ENCODE results near the gene CSNK1D. TPM values are rescaled to one million over a fixed set of nuclear protein-coding genes. Genes with fewer than 3 reads are reported as not detected.

Gene CSNK1D
- total RNA-seq, 1 donor from 2014 or later, result 170 TPM

- DNase-seq (ENCODE audit: low spot score), result no peak
Observed at GRCh38 chr17:82295472-82295814, 21.9 kb upstream of the CSNK1D start.

DNA sequence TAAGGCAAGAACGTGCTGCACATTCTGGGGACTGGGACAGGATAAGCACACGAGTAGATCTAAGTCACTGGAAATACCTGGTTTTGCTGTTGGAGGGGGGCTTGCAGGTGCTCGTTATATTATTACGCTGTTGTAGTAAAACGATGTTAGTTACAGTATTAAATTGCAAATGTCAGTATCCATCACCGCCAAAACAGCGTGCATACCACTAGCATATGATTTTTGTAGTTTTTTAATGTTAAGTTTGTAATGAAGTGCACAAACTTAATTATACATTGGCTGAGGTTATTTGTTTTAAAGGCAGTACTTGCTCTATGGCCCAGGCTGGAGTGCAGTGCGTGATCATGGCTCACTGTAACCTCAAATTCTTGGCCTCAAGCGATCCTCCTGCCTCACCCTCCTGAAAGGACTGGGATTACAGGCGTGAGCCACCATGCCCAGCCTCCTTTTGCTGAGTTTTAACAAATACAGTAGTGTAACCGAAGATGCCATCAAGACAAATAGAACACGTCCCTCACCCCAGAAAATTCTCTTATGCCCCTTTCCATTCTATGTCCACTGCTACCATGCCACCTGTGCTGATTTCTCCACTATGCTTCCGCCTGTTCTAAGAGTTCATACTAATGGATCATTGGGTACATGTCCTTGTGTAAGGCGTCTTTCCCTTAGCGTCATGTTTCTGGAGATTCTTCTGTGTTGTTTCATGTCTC, 20.7 kb upstream of the CSNK1D start:
- no peak for DNase-seq (ENCODE audit: low spot score)

DNA sequence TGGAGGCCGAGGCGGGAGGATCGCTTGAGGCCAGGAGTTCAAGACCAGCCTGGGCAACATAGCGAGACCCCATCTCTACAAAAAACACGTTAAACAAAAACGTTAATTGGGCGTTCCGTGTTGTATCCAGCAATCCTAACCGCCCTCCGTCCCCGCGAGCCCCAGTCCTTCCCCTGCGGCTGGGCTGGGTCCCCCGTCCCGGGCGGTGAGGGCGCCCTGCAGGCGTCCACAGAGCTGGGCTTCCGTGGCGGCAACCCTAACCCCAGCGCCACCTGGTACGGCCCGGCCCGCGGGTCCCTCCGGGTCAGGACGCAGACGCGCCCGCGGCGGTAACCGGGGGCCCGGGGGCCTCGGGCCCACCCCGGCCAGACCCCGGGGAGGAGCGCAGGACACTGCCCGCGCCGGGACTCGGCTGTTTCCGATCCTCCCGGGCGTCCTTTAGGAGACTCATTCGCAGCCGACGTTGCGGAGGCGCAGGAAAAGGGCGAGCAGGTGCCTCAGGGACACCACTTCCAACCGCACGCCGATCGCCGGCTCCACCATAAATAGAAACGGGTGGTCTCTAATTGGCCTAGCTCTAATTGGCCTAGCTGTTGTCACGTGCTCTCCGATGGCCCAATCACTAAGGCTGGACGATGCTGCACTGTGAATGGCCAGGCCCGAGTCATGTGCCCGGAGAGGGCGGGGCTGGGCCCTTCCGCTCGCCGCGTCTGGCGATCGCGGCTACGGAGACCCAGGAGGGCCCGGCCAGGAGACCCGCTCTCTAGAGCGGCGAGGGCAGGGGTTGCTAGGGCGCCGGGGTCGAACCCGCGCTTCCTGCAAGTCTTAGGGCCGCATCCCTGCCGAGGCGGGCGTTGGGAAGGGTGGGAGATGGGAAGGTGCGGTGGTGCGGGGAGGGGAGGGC, 19.0 kb upstream of the CSNK1D start:
- peak; percentile 96 for DNase-seq (ENCODE audit: low spot score)

- DNase-seq (ENCODE audit: low spot score), result no peak
Observed at GRCh38 chr17:82291582-82292250, 18.2 kb upstream of the CSNK1D start.

DNA sequence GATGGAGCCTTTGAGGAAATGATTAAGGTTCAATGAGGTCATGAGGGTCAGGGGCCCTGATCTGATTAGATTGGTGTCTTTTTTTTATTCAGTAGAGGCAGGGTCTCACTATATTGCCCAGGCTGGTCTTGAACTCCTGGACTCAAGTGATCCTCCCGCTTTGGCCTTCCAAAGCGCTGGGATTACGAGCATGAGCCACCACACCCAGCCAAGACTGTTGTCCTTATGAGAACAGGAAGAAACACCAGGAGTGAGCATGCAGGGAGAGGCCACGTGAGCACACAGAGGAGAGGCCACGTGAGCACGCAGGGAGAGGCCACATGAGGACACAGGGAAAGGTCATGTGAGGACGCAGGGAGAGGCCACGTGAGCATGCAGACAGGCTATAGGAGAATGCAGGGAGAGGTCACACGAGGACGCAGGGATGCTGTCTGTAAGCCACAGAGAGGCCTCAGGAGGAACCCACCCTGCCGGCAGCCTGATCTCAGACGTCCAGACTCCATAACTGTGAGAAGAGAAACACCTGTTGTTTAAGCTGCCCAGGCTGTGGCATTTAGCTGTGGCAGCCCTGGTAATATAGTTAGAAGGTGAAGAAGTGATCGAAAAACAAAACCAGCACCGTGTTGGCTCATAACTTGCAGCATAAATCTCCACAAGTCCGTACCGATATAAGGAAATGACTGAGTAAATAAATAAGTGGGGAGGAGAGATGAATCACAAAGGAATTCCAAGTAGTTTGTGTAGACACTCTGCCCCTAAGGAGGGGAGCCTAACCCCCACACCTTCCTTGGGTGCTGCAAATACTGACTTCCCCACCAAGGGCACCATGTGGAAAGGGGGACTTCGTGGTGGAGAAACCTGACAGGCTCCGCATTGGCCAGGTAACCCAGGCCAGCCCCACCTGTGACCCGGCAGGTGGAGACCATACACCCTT, 14.6 kb upstream of the CSNK1D start:
- DNase-seq (ENCODE audit: low spot score), result peak; percentile 89

DNA sequence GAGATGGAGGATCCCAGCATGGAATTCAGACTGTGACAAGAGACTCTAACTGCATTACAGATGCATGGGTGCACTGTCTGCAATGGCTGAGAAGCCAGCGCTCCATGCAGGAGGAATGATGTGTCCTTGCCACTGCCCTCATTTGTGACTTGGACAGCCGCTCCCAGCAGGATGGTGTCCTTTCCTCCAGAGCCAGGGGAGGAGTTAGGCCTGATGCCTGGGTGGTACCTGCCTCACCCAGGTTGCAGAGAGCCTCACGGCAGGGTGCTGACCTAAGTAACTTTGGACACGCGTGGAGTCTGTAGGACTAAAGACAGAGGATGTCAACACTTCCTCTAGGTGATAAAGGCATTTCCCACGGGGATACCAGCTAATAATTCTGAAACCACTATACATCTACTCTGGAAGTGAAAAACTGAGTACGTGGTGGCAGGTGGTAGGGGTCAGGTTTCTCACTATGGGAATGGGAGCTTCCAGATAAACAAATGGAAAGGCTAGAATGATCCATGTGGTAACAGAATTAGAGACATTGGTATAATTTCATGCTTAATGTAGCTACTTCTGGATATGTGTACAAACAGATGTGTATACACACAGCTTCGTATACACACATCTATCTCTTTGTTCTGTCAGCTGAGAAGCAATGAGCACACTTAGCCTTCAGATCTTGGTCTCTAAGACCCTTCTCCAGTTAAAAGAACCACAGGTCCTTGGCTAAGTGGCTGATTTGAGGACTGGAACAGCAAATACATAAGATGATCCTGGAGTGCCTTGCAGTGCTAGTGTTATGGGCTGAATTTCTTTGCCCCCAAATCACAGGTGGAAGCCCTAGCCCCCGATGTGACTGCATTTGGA, 13.7 kb upstream of the CSNK1D start:
- DNase-seq (ENCODE audit: low spot score), result no peak

DNA sequence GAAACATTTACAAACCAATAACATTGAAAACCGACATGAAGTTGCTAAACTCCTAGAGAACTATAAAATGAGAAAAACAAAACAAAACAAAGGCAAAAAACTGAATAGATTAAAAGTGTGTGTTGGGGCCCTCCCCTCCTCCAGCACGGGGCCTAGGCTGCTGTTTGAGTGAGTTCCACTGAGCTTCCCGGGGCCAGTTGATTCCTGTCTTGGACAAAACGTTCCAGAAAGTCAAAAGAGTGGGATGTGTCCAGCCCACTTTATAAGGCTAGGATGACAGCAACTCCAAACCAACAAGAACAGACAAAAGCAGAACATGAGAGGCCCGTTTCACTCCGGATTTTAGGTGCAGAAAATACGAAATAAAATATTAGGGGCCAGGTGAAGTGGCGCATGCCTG, 11.6 kb upstream of the CSNK1D start:
- no peak for DNase-seq (ENCODE audit: low spot score)

DNA sequence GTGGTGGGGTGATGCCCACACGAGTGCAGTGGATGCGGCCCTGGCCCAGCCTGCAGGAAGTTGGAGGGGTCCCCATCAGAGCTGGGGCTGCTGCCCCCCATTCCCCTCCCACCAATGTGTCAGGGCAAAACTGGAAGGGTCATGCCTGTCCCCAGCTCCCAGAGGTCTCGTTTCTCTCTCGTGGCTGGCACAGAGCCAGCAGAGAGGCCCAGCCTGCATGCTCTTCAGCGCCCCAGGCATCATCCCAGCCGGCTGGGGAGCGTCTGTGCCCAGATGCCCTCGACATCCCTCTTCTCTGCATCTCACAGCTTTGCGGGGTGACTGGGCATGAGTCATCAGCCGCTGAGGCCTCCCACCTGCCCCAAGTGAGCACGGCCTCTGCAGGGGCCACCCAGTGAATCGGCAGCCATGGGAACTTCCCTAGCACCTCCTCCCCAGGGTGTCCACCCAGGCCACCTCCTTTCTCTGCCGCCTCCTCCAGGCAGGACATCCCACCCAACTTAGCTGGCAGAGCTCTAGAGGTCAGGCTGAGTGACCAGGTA, 9.8 kb upstream of the CSNK1D start:
- no peak for DNase-seq (ENCODE audit: low spot score)

- no peak for DNase-seq (ENCODE audit: low spot score)
Observed at GRCh38 chr17:82282239-82283207, 9.0 kb upstream of the CSNK1D start.

DNA sequence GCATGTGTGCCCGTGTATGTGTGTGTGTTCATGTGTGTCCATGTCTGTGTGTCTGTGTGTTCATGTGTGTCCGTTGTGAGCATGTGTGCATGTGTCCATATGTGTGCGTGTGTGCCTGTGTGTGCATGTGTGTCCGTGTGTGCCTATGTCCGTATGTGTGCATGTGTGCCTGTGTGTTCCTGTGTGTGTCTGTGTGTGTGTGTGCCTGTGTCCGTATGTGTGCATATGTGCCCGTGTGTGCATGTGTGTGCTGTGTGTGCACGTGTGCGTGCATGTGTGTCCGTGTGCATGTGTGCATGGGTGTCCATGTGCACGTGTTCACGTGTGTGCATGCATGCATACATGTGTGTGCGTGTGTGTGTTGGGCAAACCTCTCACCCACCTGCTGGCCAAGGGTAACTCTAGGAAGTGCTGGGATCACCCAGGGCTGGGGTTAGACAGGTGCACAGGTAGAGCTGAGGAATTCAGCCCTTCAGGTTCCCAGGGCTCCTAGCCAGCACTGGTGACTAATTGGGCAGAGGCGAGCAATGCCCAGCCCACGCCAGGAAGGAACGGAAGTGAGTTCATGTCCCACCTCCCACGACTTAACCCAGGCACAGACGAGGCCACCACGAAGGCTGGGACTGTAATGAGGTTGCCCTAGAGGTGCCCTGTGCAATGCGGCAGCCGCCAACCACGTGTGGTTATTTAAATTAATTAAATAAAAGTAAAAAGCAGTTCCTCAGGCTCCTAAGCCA, 8.2 kb upstream of the CSNK1D start:
- DNase-seq (ENCODE audit: low spot score), result no peak

GRCh38 chr17:82281076-82281475, 7.6 kb upstream of the CSNK1D start:
- no peak for DNase-seq (ENCODE audit: low spot score)

DNA sequence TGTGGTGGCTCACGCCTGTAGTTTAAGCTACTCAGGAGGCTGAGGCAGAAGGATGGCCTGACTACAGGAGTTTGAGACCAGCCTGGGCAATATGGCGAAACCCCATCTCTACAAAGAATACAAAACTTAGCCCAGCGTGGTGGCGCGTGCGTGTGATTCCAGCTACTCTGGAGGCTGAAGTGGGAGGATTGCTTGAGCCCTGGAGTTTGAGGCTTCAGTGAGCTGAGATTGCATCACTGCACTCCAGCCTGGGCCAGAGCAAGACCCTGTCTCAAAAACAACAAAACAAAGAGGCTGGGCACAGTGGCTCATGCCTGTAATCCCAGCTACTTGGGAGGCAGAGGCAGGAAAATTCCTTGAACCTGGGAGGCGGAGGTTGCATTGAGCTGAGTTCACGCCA, 7.0 kb upstream of the CSNK1D start:
- no peak for DNase-seq (ENCODE audit: low spot score)

DNA sequence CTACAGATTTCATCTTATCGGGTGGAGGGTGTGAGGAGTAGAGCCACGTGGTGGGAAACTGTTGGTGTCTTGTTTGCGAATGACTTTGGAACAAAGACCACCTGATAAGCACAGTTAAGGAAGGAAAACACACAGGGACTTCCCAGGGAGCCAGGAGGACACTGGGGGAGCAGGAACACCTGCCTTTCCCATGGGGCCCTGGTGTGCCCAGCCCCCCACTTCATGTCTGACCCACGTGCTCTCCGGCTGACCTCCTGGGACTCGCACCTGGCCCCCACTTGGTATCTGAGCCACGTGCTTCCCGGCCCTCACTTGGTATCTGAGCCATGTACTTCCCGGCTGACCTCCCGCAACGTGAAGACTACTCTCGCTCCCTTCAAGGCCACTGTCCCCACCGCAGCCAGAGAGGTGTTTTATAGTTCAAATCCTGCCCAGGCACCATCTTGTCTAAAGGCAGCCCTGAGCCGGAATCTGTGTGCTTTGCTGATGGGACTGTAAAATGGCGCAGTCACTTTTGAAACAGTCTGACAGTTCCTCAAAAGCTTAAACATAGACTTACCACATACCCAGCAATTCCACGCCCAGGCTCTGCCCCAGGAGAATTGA, 5.4 kb upstream of the CSNK1D start:
- DNase-seq (ENCODE audit: low spot score), result no peak

- DNase-seq (ENCODE audit: low spot score), result no peak
Observed at GRCh38 chr17:82278308-82278707, 4.8 kb upstream of the CSNK1D start.

GRCh38 chr17:82277851-82278250, 4.4 kb upstream of the CSNK1D start:
- DNase-seq (ENCODE audit: low spot score), result no peak

DNA sequence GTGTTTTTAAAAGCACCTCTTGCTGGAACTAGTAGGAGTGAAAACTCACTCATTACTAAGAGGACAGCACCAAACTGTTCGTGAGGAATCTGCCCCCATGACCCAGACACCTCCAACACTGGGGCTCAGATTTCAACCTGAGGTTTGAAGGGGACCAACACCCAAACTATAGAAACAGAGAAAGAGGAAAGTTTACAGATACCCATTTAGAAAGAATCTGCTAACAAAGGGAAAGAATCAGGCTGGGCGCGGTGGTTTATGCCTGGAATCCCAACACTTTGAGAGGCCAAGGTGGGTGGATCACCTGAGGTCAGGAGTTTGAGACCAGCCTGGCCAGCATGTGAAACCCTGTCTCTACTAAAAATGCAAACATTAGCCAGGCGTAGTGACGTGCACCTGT, 3.4 kb upstream of the CSNK1D start:
- DNase-seq (ENCODE audit: low spot score), result no peak

GRCh38 chr17:82275326-82275725, 1.8 kb upstream of the CSNK1D start:
- no peak for DNase-seq (ENCODE audit: low spot score)

All from ureter (tissue), 1 donor.